Esophagus squamous epithelium (tissue), 5 donors: ENCODE measurements around the gene CCND1. TPM values are rescaled to one million over a fixed set of nuclear protein-coding genes. Genes with fewer than 3 reads are reported as not detected.
"Not testable (repeated sequence)": the region's sequence is repeated elsewhere in the genome, so short reads cannot be mapped to it uniquely, and the experiment has no call there.

Experiments used
- DNase-seq: peaks from one replicate; lab custom pipeline; 2025; lab: John Stamatoyannopoulos, UW
- H3K27ac ChIP-seq, 4 donors: fragments of 200-600 bp; sonication (generic); one replicate each; pipeline ENCODE4 v1.5.1; 2016 to 2019; ENCODE audit warnings: mild to moderate bottlenecking in 1 of 4
- H3K27me3 ChIP-seq, 4 donors: fragments of 200-600 bp; sonication (generic); 1 replicate in 3 of 4; 2 replicates in 1 of 4; pipeline versions ENCODE4 v1.5.1 to v1.6.0; 2017 to 2021; ENCODE audit warnings: antibody characterized with exemption in 1 of 4
- H3K36me3 ChIP-seq, 3 donors: fragments of 200-600 bp; sonication (generic); one replicate each; pipeline ENCODE4 v1.5.1; 2016 to 2019
- H3K4me1 ChIP-seq, 3 donors: fragments of 200-600 bp; sonication (generic); one replicate each; pipeline ENCODE4 v1.5.1; 2017 to 2019
- H3K4me3 ChIP-seq, 4 donors: fragments of 200-600 bp; sonication (generic); 1 replicate in 3 of 4; 2 replicates in 1 of 4; pipeline ENCODE4 v1.5.1; 2016 to 2019; ENCODE audit warnings: mild to moderate bottlenecking in 2 of 4, moderate library complexity in 1 of 4
- H3K9me3 ChIP-seq, 3 donors: fragments of 200-600 bp; sonication (generic); one replicate each; pipeline ENCODE4 v1.5.1; 2016 to 2019
- POLR2A ChIP-seq, 4 donors: fragments of 450-650 bp; IDR thresholded peaks; one replicate each; pipeline ENCODE4 v1.6.1; 2017; ENCODE audit warnings: antibody characterized with exemption in 4 of 4, mild to moderate bottlenecking in 4 of 4, moderate library complexity in 3 of 4
- WGBS, 2 donors: methylation state at CpG; one replicate each; pipeline ENCODE4 v1.1.5; 2018; 5-methylcytosine and 5-hydroxymethylcytosine counted together
- intact Hi-C: fragments of 100-400 bp; cut with DNase I; formaldehyde crosslinking; loops from one replicate; pipeline ENCODE4 v1.15.0; 2022
- total RNA-seq, 4 donors: library from RNA; depleted of rRNA; stranded (reverse); fragments of >200 nt; gene quantifications; one replicate each; pipeline ENCODE4 v1.1.0, GENCODE V29; 2016
- TF ChIP-seq, protein P1 (sequence below), 6 experiments: fragments of 450-650 bp in 4 of 6; fragments of 200-600 bp in 2 of 6; sonication (generic) in 2 of 6; IDR thresholded peaks; one replicate each; pipeline ENCODE4 v1.5.1; 2016 to 2019; ENCODE audit warnings: antibody characterized with exemption in 6 of 6, mild to moderate bottlenecking in 4 of 6, moderate library complexity in 4 of 6
- donor health status: DM: yes; HTN: yes; CAD: no.

The CCND1 gene
- total RNA-seq, 4 donors from 2014 or later: 64.1 to 216 (median 145) TPM

DNA sequence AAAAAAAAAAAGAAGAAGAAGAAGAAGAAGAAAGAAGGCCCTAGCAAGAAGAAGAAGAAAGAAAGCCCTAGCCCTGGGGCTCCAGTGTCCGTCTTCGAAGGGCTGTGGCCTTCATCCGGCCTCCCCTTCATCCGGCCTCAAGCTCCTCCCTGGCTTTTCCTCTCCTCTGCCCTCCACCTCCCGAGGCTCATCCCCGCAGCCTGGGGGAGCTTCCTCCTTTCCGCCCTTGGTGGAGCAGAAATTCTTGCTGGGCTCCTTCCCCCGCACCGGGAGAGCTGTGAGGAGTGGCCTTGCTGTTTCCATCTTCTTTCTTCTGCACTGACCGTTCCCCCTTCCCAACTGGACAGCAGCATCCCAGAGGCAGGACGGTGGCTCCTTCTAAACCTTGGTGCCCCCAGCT, 43.7 kb downstream of the CCND1 start:
- H3K27ac ChIP-seq: no peak overlapping the region
- peaks cover 0 to 22% (median 0%) of the 10 kb centered on the region in 4 donors for H3K27me3 ChIP-seq
- no peaks in the 10 kb centered on the region for H3K36me3 ChIP-seq
- peaks cover 0 to 8% (median 0%) of the 10 kb centered on the region in 3 donors for H3K4me1 ChIP-seq
- WGBS, 2 donors: 67 to 73% methylated on average over 11 of the region's 11 CpGs
- H3K9me3 ChIP-seq: no peaks in the 10 kb centered on the region
- TF ChIP-seq, protein P1, sequence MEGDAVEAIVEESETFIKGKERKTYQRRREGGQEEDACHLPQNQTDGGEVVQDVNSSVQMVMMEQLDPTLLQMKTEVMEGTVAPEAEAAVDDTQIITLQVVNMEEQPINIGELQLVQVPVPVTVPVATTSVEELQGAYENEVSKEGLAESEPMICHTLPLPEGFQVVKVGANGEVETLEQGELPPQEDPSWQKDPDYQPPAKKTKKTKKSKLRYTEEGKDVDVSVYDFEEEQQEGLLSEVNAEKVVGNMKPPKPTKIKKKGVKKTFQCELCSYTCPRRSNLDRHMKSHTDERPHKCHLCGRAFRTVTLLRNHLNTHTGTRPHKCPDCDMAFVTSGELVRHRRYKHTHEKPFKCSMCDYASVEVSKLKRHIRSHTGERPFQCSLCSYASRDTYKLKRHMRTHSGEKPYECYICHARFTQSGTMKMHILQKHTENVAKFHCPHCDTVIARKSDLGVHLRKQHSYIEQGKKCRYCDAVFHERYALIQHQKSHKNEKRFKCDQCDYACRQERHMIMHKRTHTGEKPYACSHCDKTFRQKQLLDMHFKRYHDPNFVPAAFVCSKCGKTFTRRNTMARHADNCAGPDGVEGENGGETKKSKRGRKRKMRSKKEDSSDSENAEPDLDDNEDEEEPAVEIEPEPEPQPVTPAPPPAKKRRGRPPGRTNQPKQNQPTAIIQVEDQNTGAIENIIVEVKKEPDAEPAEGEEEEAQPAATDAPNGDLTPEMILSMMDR (IDR thresholded peaks at IDR 0.05): no peak
- TF ChIP-seq POLR2A (IDR thresholded peaks at IDR 0.05): no peak
- no peak for DNase-seq
- H3K4me3 ChIP-seq: no peak overlapping the region
- intact Hi-C loops: loop anchor here (5.0 kb wide), 2 partner anchors 203 to 508 kb away; no protein-coding TSS in a partner anchor

DNA sequence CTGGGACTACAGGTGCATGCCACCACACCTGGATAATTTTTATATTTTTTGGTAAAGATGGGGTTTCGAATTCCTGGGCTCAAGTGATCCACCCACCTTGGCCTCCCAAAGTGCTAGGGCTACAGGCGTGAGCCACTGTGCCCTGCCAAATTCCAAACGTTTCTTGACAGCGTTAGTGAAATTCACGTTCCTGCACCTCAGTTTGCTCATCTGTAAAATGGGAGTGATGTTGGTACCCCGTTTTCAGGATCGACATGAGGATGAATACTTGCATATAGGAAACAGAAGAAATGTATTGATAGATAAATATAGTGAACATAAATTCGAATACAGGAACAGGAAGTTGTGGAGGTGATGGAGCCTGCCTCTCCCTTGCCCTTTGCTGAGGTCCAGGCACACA, 44.4 kb downstream of the CCND1 start:
- peaks cover 0 to 8% (median 0%) of the 10 kb centered on the region in 3 donors for H3K4me1 ChIP-seq
- 47 to 49% methylated on average over 8 of the region's 8 CpGs for WGBS, 2 donors
- no peak for DNase-seq
- no peaks in the 10 kb centered on the region for H3K36me3 ChIP-seq
- no peak for TF ChIP-seq POLR2A (IDR thresholded peaks at IDR 0.05)
- TF ChIP-seq, protein P1 (IDR thresholded peaks at IDR 0.05): no peak
- H3K4me3 ChIP-seq: no peak overlapping the region
- H3K27ac ChIP-seq: no peak overlapping the region
- H3K9me3 ChIP-seq: no peaks in the 10 kb centered on the region
- peaks cover 0 to 22% (median 0%) of the 10 kb centered on the region in 4 donors for H3K27me3 ChIP-seq
- intact Hi-C loops: loop anchor here (5.0 kb wide), 1 partner anchor 507 kb away; no protein-coding TSS in a partner anchor

DNA sequence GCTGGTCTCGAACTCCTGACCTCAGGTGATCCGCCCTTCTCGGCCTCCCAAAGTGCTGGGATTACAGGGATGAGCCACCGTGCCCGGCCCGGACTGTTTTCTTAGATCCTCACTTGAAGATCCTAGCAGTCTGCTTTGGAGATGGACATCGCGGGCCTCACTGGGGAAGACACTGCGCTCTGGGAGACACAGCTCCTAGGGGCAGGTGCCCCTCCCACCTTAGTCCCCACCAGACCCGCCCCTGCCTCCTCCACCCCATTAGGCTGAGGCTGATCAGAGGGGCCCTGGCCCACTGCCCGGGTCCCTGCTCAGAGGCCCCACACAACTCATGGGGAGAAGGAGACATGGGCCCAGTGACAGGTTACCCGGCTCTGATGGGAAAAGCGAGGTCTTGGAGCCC, 45.5 kb downstream of the CCND1 start:
- WGBS, 2 donors: 69 to 84% methylated on average over 6 to 8 of the region's 13 CpGs
- H3K4me1 ChIP-seq: peaks cover 0 to 8% (median 0%) of the 10 kb centered on the region in 3 donors
- H3K27ac ChIP-seq: no peak overlapping the region
- no peak overlapping the region for H3K4me3 ChIP-seq
- H3K36me3 ChIP-seq: no peaks in the 10 kb centered on the region
- no peaks in the 10 kb centered on the region for H3K9me3 ChIP-seq
- intact Hi-C loops: loop anchor here (5.0 kb wide), 1 partner anchor 506 kb away; no protein-coding TSS in a partner anchor
- H3K27me3 ChIP-seq: peaks cover 0 to 23% (median 0%) of the 10 kb centered on the region in 4 donors
- DNase-seq: no peak
- TF ChIP-seq, protein P1 (IDR thresholded peaks at IDR 0.05): no peak
- no peak for TF ChIP-seq POLR2A (IDR thresholded peaks at IDR 0.05)

DNA sequence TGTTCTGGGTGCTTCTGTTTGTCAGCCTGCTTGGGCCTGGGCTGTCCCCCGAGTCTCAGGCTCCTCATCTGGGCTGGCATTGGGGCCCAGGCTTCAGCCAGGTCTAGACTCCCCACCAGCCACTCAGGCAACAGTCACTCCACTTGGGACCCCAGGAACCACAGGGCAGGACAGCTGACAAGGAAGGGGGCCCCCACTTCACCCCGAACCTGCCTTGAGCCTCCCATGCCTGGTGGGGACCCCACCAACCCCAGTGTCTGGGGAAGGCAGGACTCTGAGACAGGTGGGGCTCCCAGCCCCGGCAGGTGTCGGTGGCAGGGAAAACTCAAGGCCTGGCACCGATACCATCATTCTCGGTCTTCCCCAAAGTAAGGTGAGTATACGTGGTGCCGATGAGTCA, 45.9 kb downstream of the CCND1 start:
- intact Hi-C loops: loop anchor here (5.0 kb wide), 1 partner anchor 505 kb away; no protein-coding TSS in a partner anchor
- Histone ChIP-seq H3K27me3 (peaks cover 0 to 27% (median 0%) of the 10 kb centered on the region in 4 donors), H3K4me3 (no peak overlapping the region), H3K9me3 (no peaks in the 10 kb centered on the region), H3K4me1 (peaks cover 0 to 8% (median 0%) of the 10 kb centered on the region in 3 donors), H3K27ac (no peak overlapping the region), H3K36me3 (no peaks in the 10 kb centered on the region)
- no peak for DNase-seq
- TF ChIP-seq POLR2A (IDR thresholded peaks at IDR 0.05): no peak
- TF ChIP-seq, protein P1 (IDR thresholded peaks at IDR 0.05): no peak
- 69 to 86% methylated on average over 4 to 6 of the region's 8 CpGs for WGBS, 2 donors

DNA sequence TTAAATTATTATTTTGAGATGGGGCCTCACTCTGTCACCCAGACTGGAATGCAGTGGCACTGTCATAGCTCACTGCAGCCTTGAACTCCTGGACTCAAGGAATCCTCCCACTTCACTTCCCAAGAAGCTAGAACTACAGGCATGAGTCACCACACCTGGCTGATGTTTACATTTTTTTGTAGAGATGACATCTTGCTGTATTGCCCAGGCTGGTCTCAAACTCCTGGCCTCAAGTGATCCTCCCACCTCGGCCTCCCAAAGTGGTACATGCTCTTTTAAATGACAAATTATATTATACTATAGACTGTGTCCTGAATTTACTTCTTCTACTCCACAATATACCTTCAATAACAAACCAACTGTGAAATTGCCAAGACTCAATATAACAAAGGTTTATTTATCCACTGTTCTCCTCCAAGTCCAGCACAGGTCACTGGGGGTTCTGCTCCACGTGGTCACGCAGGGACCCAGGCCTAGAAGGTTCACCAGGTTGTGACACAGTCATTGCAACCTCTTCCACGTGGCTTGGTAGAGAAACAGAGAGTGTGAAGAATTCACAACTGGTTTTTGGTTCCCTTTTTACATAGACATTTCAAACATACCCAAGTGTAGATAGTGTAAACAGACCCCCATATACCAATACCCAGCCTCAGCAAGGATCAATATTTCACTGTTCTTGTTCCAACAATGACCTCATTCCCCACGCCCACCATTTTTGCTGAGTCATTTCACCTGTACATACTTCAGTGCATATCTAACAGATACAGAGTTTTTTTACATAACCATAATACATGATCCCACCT, 47.2 kb downstream of the CCND1 start:
- not testable (repeated sequence) for H3K9me3 ChIP-seq, DNase-seq, H3K4me3 ChIP-seq, H3K36me3 ChIP-seq, H3K27ac ChIP-seq, H3K4me1 ChIP-seq
- WGBS, 2 donors: 52 to 57% methylated on average over 5 of the region's 5 CpGs
- peaks cover 0 to 40% (median 0%) of the 10 kb centered on the region in 4 donors for H3K27me3 ChIP-seq
- intact Hi-C loops: loop anchor here (5.0 kb wide), 1 partner anchor 504 kb away; no protein-coding TSS in a partner anchor
